DOHH2 (cell line): ENCODE data around the gene HIF3A.

ENCODE experiments used
- H3F3A ChIP-seq: fragments of 200-600 bp; sonication (generic), shearing (Covaris generic); 2 replicates; pipeline ENCODE4 v1.6.0; 2016; ENCODE audit warnings: antibody characterized with exemption, mild to moderate bottlenecking; ENCODE audit not compliant: control insufficient read depth, insufficient read depth
- H3K27ac ChIP-seq: fragments of 200-600 bp; sonication (generic); 2 replicates; pipeline ENCODE4 v1.5.1; 2014; ENCODE audit warnings: low read depth, mild to moderate bottlenecking, low read length, moderate library complexity
- H3K27me3 ChIP-seq: fragments of 200-600 bp; sonication (generic); 2 replicates; pipeline ENCODE4 v1.6.1; 2014; ENCODE audit warnings: mild to moderate bottlenecking, low read length, mixed read lengths; ENCODE audit not compliant: control insufficient read depth
- H3K36me3 ChIP-seq: fragments of 200-600 bp; sonication (generic); 2 replicates; pipeline ENCODE4 v1.6.1; 2014; ENCODE audit warnings: mild to moderate bottlenecking, low read length, moderate library complexity, mixed read lengths; ENCODE audit not compliant: control insufficient read depth
- H3K4me1 ChIP-seq: fragments of 200-600 bp; sonication (generic); 2 replicates; pipeline ENCODE4 v1.6.1; 2014; ENCODE audit warnings: mild to moderate bottlenecking, low read length, mixed read lengths; ENCODE audit not compliant: control insufficient read depth
- H3K4me2 ChIP-seq: fragments of 200-600 bp; sonication (generic); 2 replicates; pipeline ENCODE4 v1.6.0; 2014; ENCODE audit warnings: mild to moderate bottlenecking, low read length, moderate library complexity
- H3K4me3 ChIP-seq: fragments of 200-600 bp; sonication (generic); 2 replicates; pipeline ENCODE4 v1.5.1; 2014; ENCODE audit warnings: mild to moderate bottlenecking, low read length, mixed read lengths
- H3K79me2 ChIP-seq: fragments of 200-600 bp; sonication (generic); 2 replicates; pipeline ENCODE4 v1.6.1; 2014; ENCODE audit warnings: mild to moderate bottlenecking, low read length, mixed read lengths; ENCODE audit not compliant: control insufficient read depth
- H3K9me2 ChIP-seq: fragments of 200-600 bp; sonication (generic); replicated peaks from 2 replicates; pipeline ENCODE4 v1.6.1; 2014; ENCODE audit warnings: mild to moderate bottlenecking, low read length, mixed read lengths; ENCODE audit not compliant: control insufficient read depth
- H3K9me3 ChIP-seq: fragments of 200-600 bp; sonication (generic); 2 replicates; pipeline ENCODE4 v1.6.1; 2014; ENCODE audit warnings: antibody characterized with exemption, low read length, mixed read lengths; ENCODE audit not compliant: control insufficient read depth, insufficient read depth
- H4K20me1 ChIP-seq: fragments of 200-600 bp; sonication (generic); 2 replicates; pipeline ENCODE4 v1.6.0; 2014; ENCODE audit warnings: low read depth, mild to moderate bottlenecking, antibody characterized with exemption, low read length, moderate library complexity; ENCODE audit not compliant: control insufficient read depth, insufficient read depth
- EZH2phosphoT487 ChIP-seq: fragments of 200-600 bp; sonication (generic); IDR thresholded peaks from 2 replicates; pipeline ENCODE4 v1.6.1; 2017; ENCODE audit warnings: borderline replicate concordance, mild to moderate bottlenecking, antibody characterized with exemption, low read length, moderate library complexity, mixed read lengths
- TF ChIP-seq, protein P1 (sequence below): fragments of 200-600 bp; sonication (generic); IDR thresholded peaks from one replicate; pipeline ENCODE4 v1.5.1; 2014; ENCODE audit warnings: antibody characterized with exemption, mild to moderate bottlenecking, low read depth, low read length; ENCODE audit not compliant: poor library complexity, severe bottlenecking

The HIF3A gene

DNA sequence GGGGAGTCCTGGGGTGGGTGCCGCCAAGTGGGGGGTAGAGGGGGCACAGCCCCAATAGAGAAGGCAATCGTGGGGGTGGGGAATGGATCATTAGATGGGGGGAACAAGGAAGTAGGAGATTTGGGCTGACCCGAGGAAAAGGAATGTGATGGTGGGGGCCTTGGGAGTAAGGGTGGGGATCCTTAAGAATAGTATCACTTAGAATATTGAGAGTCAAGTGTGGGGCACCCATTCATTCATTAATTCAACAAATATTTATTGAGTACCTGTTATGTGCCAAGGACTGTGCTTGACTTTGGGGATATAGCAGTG, 50.7 kb downstream of the HIF3A start:
- no peaks in the 10 kb centered on the region for H3K9me2 ChIP-seq
- peak overlapping the region; percentile 99 for H3K4me2 ChIP-seq
- H3K27me3 ChIP-seq, result peaks cover 4% of the 10 kb centered on the region; the same call in 1 of the 2 replicates
- peaks cover 4% of the 10 kb centered on the region for H3F3A ChIP-seq
- peak overlapping the region; percentile 95 for H3K4me3 ChIP-seq
- peaks cover 23% of the 10 kb centered on the region for H3K36me3 ChIP-seq
- peak overlapping the region; percentile 71 for H3K27ac ChIP-seq
- H3K9me3 ChIP-seq, result no peaks in the 10 kb centered on the region
- TF ChIP-seq EZH2phosphoT487, result no peak
- TF ChIP-seq, protein P1, sequence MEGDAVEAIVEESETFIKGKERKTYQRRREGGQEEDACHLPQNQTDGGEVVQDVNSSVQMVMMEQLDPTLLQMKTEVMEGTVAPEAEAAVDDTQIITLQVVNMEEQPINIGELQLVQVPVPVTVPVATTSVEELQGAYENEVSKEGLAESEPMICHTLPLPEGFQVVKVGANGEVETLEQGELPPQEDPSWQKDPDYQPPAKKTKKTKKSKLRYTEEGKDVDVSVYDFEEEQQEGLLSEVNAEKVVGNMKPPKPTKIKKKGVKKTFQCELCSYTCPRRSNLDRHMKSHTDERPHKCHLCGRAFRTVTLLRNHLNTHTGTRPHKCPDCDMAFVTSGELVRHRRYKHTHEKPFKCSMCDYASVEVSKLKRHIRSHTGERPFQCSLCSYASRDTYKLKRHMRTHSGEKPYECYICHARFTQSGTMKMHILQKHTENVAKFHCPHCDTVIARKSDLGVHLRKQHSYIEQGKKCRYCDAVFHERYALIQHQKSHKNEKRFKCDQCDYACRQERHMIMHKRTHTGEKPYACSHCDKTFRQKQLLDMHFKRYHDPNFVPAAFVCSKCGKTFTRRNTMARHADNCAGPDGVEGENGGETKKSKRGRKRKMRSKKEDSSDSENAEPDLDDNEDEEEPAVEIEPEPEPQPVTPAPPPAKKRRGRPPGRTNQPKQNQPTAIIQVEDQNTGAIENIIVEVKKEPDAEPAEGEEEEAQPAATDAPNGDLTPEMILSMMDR, result peak; percentile 49
- H4K20me1 ChIP-seq, result no peaks in the 10 kb centered on the region
- H3K79me2 ChIP-seq, result peaks cover 59% of the 10 kb centered on the region
- H3K4me1 ChIP-seq, result peaks cover 50% of the 10 kb centered on the region

GRCh38 chr19:46347985-46348384, 51.1 kb downstream of the HIF3A start:
- Histone ChIP-seq H4K20me1 (no peaks in the 10 kb centered on the region), H3K79me2 (peaks cover 63% of the 10 kb centered on the region), H3K9me3 (no peaks in the 10 kb centered on the region), H3K27me3 (peaks cover 2% of the 10 kb centered on the region; the same call in 1 of the 2 replicates), H3K27ac (peak overlapping the region; percentile 71), H3K4me2 (peak overlapping the region; percentile 99), H3K9me2 (no peaks in the 10 kb centered on the region), H3F3A (peaks cover 4% of the 10 kb centered on the region), H3K36me3 (peaks cover 26% of the 10 kb centered on the region), H3K4me1 (peaks cover 55% of the 10 kb centered on the region), H3K4me3 (peak overlapping the region; percentile 95)
- TF ChIP-seq, protein P1, result no peak
- TF ChIP-seq EZH2phosphoT487, result no peak

DNA sequence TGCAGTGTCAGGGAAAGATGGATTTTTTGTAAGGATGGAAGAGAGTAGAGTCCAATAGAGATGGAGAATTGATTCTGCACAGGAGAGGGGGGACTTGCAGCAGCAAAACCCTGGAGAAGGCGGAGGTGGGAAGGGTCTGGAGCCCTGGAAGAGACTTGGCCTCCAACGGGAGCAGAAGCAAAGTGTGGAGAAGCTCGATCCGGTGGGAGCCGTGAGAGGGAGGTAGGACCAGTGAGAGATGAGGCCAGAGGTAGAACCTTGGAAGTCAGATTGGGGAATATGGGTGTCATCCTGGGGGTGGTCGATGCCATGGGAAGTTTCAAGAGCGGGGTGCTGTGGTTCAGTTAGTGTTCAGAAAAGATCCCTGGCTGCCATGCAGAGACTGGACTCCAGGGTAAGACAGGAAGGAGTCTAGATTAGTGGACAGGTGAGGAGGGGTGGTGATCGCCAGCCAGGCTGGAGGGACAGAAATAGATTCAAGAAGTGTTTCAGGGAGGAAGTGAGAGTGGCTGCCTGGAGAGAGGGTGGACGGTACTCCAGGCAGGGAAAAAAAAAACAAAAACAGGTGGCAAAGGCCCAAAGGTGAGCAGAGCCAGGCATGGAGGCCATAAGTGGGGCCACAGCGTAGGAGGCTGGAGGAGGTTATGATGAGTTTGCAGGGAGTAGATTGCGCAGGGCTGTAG, 52.6 kb downstream of the HIF3A start:
- Histone ChIP-seq H3K27me3 (no peaks in the 10 kb centered on the region), H3K9me2 (no peaks in the 10 kb centered on the region), H3F3A (peaks cover 4% of the 10 kb centered on the region), H3K27ac (peak overlapping the region; percentile 92), H3K79me2 (peaks cover 77% of the 10 kb centered on the region), H3K4me3 (peak overlapping the region; percentile 95), H3K4me2 (peak overlapping the region; percentile 99), H3K36me3 (peaks cover 38% of the 10 kb centered on the region), H3K9me3 (no peaks in the 10 kb centered on the region), H4K20me1 (no peaks in the 10 kb centered on the region), H3K4me1 (peaks cover 69% of the 10 kb centered on the region)
- no peak for TF ChIP-seq EZH2phosphoT487
- TF ChIP-seq, protein P1, result no peak
